GM19324 (cell line): Measurements from ENCODE around the gene CISH.

Experiments
- ATAC-seq: cut with Tn5 transposase; IDR thresholded peaks from one replicate; pipeline ENCODE4 v1.9.1; 2021; ENCODE audit warnings: mild to moderate bottlenecking, moderate library complexity; ENCODE audit not compliant: unreplicated experiment, low FRiP score

The CISH gene

DNA sequence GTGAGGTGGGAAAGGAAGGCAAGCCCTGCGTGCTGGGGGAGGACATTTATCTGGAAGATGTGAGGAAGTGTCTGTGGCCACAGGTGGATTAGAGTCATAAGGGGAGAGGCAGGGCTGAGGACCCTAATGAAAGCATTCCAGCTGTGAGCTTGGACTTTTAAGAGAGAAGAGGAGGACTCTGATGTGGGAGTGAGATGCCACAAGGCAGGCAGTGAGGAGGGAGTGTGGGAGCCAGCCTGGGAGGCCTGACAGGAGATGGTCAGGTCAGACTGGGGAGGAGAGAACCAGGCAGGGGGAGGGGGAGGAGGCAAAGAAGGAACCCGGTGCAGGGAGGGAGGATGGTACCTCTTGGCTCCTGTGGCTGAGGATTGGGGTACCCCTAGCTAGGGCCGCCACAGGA is 26.4 kb upstream of the CISH start:
- ATAC-seq, result no peak

DNA sequence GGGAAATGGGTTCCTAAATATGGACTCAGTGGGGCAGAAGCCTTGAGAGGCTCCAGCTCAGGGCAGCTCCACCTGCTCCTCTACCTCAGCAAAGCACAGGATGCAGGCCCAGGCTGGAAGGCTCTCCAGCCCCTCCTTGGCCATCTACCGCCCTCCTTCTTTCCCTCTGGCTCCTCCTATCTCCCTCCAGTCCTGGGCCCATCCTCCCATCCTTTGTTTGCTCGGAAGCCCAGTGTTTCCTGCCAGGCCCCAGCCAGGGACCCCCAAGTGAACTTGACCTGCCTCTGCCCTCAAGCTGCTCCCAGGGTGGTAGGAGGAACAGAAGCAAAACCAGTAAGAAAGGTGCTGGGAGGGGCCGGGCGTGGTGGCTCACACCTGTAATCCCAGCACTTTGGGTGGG is 25.4 kb upstream of the CISH start:
- ATAC-seq, result no peak

DNA sequence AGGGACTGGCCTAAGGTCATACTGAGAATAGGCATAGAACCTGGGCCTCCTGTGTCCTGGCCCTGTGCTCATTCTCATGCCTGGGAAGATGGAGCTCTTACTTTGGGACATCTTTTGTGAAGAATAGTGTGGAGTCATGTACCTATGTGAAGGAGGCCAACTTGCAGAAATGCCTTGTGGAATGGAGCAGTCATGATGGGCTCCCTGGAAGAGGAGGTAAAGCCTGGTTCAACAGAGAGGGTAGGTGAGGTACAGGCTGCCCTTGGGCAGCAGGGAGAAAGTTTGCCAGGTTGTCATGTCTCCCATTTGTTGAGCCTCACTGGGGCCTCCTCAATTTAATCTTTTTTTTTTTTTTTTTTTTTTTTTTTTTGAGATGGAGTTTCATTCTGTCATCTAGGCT is 23.5 kb upstream of the CISH start:
- no peak for ATAC-seq

DNA sequence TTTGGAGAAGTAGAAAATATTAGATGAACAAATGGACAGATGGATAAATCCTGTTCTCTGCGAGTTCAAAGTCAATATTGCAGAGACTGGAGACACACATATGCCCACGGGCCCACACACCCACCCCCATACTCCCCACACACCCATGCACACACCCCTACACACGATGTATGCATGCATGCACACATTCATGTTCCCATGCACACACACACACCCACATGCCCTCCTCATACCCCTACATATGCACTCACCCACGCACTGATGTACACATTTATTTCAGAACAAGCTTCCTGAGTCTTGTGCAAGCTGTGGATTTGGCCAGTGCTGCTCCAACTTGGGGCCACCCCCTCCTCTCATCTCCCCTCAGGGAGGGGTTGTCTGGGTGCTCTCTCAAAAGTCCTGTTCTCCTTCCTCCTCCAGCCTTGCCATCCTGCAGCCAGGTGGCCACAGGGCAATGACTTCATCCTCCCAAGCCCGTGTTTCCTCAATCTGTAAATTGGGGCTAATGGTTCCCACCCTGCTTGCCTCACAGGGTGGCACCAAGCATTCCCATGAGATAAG is 21.7 kb upstream of the CISH start:
- ATAC-seq, result no peak

DNA sequence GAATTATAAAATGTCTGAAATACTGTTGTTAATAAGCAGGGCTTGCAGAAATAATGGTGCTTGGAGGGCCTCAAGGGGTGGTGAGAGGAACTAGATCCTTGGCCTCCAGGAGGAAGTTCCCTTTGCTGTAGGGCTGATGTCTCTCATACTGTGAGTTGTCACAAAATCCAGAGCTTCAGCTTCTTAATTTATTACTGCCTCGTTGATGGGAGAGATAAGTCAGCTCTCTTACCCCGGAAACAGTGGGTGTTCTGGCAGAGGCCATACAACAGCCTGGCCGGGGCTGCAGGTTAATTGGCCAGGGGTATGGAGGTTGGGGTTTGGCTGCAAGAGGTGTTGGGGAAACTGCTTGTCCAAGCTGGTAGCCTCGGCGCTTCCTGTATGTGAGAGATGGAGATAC is 20.9 kb upstream of the CISH start:
- no peak for ATAC-seq

DNA sequence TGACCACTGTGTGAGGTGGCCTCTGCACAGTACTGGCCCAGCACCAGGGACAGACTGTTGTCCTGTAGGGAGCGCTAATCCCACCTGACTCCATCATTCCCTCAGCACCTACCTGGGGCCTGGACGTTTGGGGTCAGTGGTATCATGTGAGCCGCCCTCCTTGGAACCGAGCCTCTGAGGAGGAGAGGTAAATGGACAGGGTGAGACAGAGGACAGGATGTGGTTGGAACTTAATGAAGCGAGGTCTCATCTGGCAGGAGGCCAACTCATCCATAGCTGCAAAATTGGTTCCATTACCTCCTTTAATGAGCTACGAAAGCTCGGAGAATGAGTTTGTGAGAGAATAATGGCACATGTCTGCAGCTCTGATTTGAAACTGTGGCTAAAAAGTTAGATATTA is 19.3 kb upstream of the CISH start:
- no peak for ATAC-seq

DNA sequence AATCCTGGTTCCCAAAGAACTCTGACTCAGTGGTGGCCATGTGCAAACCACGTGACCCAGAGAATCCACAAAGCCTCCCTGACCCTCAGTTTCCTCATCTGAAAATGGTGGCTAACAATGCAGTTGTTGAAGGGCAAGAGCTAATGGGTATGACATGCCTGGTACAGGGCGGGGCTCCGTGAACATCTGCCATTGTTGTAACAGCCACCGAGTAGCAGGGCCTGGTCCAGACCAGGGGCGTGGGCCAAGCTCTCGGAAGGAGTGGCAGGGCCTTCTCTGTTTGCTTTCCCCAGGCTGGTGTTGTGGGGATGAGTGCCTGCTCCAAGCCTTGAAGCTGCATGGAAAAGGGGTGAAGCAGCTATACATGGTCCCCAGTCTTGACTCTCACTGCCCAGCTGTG is 18.8 kb upstream of the CISH start:
- no peak for ATAC-seq

DNA sequence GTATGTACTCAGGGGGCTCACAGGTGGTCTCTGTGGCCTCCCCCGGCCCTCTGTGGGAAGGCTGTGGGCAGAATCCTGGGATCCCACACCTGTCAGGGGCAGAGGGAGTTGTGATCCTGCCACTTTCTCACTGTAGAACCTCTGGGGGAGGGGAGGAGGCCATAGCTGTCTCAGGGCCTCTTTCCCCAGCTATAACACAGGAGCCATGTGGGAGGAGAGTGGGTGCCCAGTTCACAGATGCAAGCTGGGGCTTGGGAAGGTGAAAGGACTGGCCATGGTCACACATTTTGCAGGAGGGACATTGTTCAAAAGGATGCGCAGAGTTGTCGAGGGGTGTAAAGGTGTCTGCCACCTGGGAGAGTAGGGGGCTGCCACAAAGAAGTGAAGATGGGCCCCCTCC is 17.0 kb upstream of the CISH start:
- ATAC-seq, result no peak

DNA sequence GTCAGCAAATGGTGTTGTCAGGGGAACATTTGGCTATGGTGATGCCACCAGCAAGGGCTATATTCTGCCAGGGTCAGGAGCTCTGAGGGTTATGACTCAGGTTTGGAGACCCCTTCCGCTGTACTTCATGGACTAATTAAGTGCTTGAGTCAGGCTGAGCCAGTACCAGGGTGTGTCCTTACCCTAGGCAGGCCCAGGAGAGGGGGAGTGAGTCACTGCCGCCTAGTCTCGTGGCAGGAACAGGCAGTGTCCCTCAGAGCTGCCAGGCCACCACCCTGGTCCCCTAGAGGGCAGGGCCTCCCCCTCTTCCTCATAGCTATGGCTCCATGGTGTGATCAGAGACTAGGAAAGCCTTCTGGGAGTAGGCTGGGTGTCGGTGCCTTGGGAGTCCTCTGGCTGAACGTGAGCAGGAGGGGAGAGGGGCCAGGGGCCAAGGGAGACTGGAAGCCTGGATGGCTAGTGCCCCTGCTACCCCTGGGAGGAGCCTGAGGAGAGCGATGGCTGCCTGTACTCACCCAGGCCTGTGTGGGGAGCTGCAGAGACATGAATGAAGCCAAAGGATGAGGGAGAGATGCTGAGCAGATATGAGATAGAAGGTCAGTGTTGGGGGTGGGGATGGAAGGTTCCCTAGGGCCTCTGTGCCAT is 16.0 kb upstream of the CISH start:
- no peak for ATAC-seq

DNA sequence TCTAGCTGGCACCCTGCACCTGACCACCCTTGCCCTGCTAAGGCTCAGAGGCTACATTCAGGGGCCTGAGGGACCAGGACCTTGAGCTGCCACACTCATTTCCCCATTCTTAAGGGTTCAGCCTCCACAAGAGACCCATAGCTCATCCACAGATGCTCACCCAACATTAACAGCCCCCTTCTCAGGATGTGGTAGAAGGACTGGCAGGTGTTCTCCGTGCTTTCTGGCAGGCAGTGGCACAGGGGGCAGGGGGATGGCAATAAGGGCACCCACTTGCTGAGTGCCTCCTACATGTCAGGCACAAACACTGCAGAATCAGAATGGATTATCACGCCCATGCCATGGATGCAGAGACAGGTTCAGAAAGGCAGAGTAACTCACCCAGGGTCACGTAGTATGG is 14.8 kb upstream of the CISH start:
- ATAC-seq, result no peak

DNA sequence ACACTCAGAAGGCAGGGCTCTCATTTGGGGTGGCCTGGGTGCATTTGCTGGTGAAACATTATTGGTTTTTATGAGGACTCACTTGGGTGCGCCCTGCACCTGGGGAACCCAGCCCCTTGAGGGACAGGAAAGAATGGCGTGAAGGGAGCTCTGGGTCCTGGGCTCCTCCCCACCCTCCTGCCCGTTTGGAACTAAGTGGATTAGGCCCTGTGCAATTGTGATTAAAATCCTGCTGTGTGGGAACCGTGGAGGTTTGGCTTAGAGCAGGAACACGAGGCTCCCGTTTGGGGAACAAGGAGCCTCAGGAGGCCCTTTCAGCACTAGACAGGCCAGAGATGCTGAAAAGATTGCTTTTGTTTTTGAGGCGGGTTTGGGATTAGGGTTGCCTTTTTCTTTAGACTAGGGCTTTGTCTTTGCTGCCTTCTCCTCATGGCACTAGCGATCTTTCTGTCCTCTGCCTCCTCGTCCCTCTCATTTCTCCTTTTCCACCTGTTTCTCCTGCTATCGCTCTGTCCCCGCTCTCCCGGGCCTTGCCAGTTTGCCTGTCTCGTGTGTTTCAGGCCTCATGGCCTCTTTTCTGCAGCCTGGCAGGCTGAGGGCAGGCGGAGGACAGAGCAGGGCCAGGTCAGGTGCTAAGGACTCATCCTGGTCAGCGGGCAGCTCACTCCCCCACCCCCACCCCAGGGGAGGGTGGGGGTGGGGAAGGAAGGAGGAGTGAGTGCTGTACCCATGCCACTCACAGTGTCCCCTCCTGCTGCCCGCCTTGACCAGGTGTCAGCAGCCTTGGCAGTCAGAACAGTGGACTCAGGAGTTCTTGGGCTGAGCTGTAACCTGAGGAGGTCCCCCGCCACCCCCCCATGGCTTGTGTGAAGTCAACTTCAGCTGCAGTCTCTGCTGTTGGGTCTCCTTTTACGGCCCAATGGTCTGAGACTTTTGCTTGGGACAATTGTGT is 13.9 kb upstream of the CISH start:
- ATAC-seq, result no peak

DNA sequence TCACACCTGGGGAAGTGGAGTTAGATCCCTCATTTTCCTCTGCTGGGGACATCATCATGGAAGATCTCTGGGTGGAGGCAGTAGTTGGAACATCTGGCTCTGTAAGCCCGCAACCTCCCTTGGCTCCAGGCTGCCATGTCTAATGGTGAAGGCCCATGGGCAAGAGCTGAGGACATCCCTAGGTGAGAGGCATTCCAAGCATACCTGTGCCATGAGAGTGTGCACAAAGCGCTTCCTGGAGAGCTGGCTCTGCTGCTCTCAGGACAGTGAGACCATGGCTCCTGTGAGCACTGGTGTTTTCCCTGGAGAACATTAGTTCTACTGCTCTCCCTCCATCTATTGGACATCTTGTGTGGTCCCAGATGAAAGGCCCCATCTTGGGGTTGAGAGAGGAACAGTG is 13.1 kb upstream of the CISH start:
- ATAC-seq, result no peak

DNA sequence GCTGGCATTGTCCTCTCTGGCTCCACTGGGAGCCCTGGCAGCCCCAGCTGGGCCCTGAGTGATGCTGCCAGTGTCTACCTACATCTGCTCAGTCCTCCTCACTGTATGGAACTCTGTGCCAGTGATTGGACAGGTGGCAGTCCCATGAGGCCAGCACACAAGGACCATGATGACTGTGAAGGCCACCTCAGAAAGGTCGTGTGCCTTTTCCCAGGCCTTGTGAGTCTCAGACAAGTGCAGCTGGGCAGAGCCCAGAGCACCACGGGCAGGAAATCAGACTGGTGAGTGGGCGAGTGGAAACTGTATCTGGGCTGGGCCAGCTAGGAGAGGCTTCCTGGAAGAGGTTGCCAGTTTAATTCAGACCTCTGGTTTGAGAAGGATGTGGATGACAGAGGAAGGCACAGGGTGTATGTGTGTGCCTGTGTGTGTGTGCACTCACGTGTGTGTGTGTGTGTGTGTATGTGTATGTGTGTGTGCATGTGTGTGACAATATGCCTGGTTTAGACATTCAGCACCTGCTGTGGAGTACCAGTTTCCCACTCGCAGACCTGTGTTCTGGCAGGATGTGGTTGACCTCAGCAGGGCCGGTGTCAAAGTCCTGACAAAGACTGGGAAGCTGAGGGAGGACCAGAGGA is 12.4 kb upstream of the CISH start:
- ATAC-seq, result no peak

DNA sequence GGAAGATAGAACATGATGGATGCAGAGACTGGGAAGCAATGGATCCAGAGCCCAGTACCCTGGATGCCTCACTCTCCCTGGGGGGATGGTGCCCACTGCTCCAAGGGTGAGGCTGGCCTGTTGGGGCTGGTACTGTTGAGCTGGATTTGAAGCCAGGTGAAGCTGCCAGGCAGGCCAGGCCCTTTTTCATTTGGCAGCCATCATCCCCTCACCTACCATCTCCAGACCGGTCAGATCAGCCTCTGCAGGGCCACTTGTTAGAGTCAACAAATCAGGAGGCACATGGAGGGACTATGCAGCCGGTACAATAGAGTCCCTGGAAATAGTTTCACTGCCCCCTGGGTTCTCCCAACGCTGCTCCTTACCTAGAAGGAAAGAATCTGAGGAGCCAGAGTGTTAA is 11.3 kb upstream of the CISH start:
- ATAC-seq, result no peak

DNA sequence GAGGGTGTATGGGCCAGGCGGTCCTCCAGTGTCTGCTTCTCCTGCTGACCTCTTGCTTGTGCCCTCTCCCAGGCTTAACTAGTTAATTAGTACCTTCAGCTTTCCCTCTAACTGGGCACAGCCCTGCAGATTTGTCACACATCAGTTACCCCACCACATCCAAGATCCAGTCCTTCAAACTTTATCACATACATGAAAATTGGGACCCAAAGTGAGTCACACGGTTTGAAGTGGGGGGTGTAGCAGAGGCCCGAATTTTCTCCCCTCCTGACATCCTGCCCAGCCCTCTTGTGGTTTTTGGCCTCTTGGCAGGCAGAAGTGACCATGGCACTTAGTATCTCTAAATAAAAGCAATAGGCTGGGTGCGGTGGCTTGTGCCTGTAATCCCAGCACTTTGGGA is 9.2 kb upstream of the CISH start:
- no peak for ATAC-seq

DNA sequence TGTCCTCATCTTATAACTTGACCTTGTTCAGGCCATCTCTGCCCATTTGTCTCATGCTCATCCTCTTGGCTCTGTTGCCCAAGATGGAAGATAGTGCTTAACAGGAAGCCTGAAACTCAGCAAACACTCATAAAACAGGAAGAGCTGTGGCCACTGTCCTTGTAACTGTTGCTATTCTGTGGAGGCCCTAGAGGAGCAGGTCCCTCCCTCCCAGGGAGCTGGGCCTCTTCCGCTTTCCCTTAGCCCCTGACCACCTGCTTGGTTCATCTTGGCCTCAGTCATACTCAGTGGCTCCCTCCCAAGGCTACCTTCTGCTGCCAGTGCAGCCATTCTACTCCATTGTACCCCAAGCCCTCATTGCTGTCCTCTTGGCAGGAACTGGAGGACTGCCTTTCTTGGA is 8.8 kb upstream of the CISH start:
- no peak for ATAC-seq

DNA sequence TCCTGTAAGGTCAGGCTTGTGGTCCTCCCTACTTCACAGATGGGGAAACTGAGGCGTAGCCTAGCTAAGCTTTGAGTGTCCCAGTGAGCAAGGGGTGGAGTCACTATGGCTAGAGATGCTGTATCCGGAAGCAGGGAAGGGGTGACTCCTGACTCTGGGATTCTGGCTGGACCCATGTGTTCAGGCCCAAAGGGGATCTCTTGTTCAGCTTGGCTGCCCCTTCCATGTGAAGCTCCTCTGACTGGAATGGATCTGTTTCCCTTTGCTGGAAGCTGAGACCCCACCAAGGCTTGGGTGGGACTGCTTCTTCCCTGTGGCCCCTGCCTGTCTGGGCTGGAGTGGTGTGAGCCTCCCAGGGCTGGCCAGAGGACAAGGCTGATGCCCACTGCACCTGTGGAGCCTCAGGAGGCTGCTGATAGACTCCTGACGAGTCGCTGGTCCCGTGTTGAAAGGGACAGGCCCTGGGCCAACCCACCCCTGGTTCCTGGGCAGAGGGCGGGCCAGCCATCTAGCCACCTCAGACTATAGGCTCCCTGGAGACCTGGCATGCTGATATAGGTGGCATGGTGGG is 6.4 kb upstream of the CISH start:
- no peak for ATAC-seq

DNA sequence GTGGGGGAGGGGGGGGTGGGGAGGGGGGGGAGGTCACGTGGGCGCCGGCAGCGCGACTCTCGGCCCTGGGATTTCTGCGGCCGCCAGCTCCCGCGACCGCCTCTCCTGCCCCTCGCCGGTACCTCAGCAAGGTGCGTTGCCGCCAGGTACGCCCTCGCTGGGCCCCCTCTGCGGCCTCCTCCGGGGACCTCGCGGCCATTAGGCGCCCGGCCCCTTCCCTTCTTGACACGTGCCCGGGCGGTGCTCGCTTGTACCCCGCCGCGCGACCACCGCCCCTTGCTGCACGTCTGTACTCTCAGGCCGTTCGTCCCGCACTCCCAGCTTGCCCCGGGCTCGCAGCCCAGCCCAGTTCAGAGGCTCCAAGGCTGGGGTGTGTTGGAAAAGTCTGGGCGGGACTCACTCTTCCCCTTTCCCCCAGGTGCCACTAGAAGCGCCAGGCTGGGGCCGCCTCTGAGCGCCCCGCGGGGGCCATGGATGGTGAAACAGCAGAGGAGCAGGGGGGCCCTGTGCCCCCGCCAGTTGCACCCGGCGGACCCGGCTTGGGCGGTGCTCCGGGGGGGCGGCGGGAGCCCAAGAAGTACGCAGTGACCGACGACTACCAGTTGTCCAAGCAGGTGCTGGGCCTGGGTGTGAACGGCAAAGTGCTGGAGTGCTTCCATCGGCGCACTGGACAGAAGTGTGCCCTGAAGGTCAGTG is 5.7 kb upstream of the CISH start, which contains the start of gene MAPKAPK3:
MAPKAPK3 (plus strand) TSS at position 56 of the 696 bp plus-strand sequence; CDS start at position 471, 415 bp downstream.
- peak; percentile 22 for ATAC-seq

DNA sequence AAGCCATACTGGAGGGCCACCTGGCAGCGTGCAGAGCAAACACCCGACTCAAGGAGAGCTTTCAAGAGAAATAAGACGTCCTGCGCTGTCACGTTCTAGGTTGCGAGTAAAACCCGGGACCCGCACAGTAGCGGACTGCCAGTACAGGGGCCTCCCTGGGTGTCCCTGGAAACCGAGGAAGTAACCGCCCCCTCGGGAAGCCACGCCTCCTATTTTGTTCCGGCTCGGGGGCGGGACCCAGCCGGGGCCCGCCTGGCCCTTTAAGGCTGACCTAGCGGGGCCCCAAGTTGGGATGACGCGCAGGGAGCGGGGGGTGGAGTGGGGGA is 5.2 kb upstream of the CISH start:
- ATAC-seq, result peak; percentile 80

DNA sequence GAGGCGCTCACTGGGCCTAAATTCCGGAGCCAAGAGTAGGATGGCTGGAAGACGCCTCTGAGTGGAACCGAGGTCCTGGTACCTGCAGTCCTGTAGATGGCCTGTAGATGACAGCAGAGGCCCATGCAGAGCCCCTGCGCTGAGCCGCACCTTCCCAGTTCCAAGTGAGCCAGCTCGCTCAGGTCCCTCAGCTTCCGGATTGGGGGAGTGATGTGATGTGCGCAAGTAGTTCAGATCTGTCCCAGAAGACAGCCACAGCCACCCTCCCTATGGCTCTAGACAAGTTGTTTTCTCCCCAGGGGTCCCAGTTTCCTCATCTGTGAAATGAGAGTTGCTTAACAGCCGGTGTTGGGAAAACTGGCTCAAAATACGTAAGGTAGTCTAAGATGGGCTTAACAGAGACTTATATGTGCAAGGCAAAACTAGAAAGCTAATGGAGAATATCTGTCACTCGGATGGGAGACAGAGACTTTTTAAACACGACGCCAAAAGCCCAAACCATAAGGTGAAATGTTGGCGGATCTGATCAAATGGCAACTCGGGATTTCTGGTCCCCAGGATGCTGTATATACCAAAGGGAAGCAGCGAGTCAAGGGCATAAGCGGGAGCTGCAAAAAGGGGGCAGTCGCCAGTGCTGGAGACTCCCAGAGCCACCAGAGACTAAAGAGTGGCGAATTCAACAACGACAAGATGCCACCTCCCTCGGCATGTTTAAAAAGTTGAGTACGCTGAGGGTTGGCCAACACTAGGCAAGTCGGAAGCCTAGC is 4.6 kb upstream of the CISH start:
- peak; percentile 22 for ATAC-seq
